DOHH2 (cell line): Measurements from ENCODE around the gene INSL4.

Experiments used
- EZH2phosphoT487 ChIP-seq: fragments of 200-600 bp; sonication (generic); IDR thresholded peaks from 2 replicates; pipeline ENCODE4 v1.6.1; 2017; ENCODE audit warnings: borderline replicate concordance, mild to moderate bottlenecking, antibody characterized with exemption, low read length, moderate library complexity, mixed read lengths
- TF ChIP-seq, protein P1 (sequence below): fragments of 200-600 bp; sonication (generic); IDR thresholded peaks from one replicate; pipeline ENCODE4 v1.5.1; 2014; ENCODE audit warnings: antibody characterized with exemption, mild to moderate bottlenecking, low read depth, low read length; ENCODE audit not compliant: poor library complexity, severe bottlenecking

DNA sequence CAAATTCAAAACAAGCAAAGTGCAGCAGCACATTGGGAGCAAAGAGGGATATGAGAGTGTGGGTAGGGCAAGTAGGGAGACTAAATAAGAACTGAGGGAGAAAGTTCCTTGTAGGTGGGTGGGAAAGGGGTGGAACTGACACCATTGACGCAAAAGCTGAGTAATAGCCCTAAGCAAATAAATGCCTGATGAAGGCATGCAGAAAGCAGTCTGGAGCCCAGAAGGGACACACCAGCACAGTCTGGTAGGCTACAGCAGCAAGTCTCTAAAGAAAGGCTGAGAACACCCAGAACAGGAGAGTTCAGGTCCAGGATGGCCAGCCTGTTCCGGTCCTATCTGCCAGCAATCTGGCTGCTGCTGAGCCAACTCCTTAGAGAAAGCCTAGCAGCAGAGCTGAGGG is at the start of gene INSL4:
- TF ChIP-seq, protein P1, sequence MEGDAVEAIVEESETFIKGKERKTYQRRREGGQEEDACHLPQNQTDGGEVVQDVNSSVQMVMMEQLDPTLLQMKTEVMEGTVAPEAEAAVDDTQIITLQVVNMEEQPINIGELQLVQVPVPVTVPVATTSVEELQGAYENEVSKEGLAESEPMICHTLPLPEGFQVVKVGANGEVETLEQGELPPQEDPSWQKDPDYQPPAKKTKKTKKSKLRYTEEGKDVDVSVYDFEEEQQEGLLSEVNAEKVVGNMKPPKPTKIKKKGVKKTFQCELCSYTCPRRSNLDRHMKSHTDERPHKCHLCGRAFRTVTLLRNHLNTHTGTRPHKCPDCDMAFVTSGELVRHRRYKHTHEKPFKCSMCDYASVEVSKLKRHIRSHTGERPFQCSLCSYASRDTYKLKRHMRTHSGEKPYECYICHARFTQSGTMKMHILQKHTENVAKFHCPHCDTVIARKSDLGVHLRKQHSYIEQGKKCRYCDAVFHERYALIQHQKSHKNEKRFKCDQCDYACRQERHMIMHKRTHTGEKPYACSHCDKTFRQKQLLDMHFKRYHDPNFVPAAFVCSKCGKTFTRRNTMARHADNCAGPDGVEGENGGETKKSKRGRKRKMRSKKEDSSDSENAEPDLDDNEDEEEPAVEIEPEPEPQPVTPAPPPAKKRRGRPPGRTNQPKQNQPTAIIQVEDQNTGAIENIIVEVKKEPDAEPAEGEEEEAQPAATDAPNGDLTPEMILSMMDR = no peak
- no peak for TF ChIP-seq EZH2phosphoT487
